H1 (cell line): ENCODE results near the gene HOMER1. TPM values are rescaled to one million over a fixed set of nuclear protein-coding genes. Genes with fewer than 3 reads are reported as not detected.

Source experiments
- CBX5 ChIP-seq: fragments of 300-800, 300-1000 bp; sonication (generic); IDR thresholded peaks from 2 replicates; pipeline ENCODE4 v1.7.1; 2016; ENCODE audit warnings: antibody characterized with exemption, low read length, low read depth
- CHD7 ChIP-seq: fragments of 300-600 bp; sonication (generic); IDR thresholded peaks from 2 replicates; pipeline ENCODE4 v1.7.1; 2012; ENCODE audit warnings: low read length, moderate library complexity, mild to moderate bottlenecking, inconsistent platforms; ENCODE audit not compliant: insufficient replicate concordance
- CTCF ChIP-seq, 3 experiments: IDR thresholded peaks; 1 replicate in 2 of 3; 2 replicates in 1 of 3; pipeline versions ENCODE4 v1.5.1 to v1.6.1; 2011; ENCODE audit warnings: low read length in 3 of 3, mild to moderate bottlenecking in 3 of 3, inconsistent platforms in 2 of 3, low read depth in 1 of 3, moderate library complexity in 1 of 3; ENCODE audit not compliant: insufficient read depth in 1 of 3; ENCODE audit errors: control extremely low read depth in 1 of 3
- EGR1 ChIP-seq: IDR thresholded peaks from 2 replicates; pipeline ENCODE4 v1.6.1; 2011; ENCODE audit warnings: low read depth, low read length, borderline replicate concordance
- GTF2F1 ChIP-seq: IDR thresholded peaks from 2 replicates; pipeline ENCODE4 v1.6.1; 2012; ENCODE audit warnings: low read depth, low read length, improper control_type of control experiment, borderline replicate concordance
- JUND ChIP-seq: IDR thresholded peaks from 2 replicates; pipeline ENCODE4 v1.6.1; 2011; ENCODE audit warnings: mild to moderate bottlenecking, improper control_type of control experiment, low read length
- MAX ChIP-seq: IDR thresholded peaks from 2 replicates; pipeline ENCODE4 v1.6.1; 2012; ENCODE audit warnings: inconsistent platforms
- RFX5 ChIP-seq: IDR thresholded peaks from 2 replicates; pipeline ENCODE4 v1.6.1; 2011; ENCODE audit warnings: low read depth, low read length, improper control_type of control experiment, borderline replicate concordance
- YY1 ChIP-seq: IDR thresholded peaks from 2 replicates; pipeline ENCODE4 v1.6.1; 2011; ENCODE audit warnings: low read depth, mild to moderate bottlenecking, low read length
- polyA plus RNA-seq, 7 experiments: library from polyadenylated mRNA; depleted of rRNA in 3 of 7; stranded (reverse) in 5 of 7; unstranded in 2 of 7; fragments of >200 nt in 5 of 7; fragments of 200-250 nt in 2 of 7; gene quantifications; 1 replicate in 5 of 7; 2 replicates in 1 of 7; 4 replicates in 1 of 7; pipeline versions ENCODE4 v1.2.1 to v1.2.3, GENCODE V29; 2011 to 2013; ENCODE audit warnings: missing spikeins in 2 of 7, mixed read lengths in 2 of 7
- total RNA-seq: library from RNA; stranded (reverse); fragmentation: NEBNext Ultra II Directional; extraction: Animal tissue kit (Norgen Biotek cat#: 25700); gene quantifications from 2 replicates; pipeline ENCODE4 v1.2.1, GENCODE V29; 2021

Gene HOMER1
- total and polyA plus RNA-seq, 2 of the 8 experiments (the other 6 are each of a cell fraction or from before 2014, with no cell fraction given) = 6.4 to 57.9 TPM

GRCh38 chr5:79349047-79349446, 164.9 kb downstream of the HOMER1 start (continued):
- TF ChIP-seq CHD7 = no peak
- TF ChIP-seq CBX5 = no peak
- no peak for TF ChIP-seq GTF2F1
- TF ChIP-seq RFX5 = no peak
- TF ChIP-seq MAX = no peak
- TF ChIP-seq CTCF (IDR thresholded peaks at IDR 0.05; ENCODE audit: control extremely low read depth in 1 of 3, insufficient read depth in 1 of 3, low read depth in 1 of 3, low read length in 3 of 3) = no peak
- no peak for TF ChIP-seq EGR1
- no peak for TF ChIP-seq JUND
- no peak for TF ChIP-seq YY1
